ENCODE results near the gene RUNX2. TPM values are rescaled to one million over a fixed set of nuclear protein-coding genes. Genes with fewer than 3 reads are reported as not detected.

Gene RUNX2
- total RNA-seq, 4 donors from 2014 or later, result 1.00 to 8.1 (median 3.6) TPM

DNA sequence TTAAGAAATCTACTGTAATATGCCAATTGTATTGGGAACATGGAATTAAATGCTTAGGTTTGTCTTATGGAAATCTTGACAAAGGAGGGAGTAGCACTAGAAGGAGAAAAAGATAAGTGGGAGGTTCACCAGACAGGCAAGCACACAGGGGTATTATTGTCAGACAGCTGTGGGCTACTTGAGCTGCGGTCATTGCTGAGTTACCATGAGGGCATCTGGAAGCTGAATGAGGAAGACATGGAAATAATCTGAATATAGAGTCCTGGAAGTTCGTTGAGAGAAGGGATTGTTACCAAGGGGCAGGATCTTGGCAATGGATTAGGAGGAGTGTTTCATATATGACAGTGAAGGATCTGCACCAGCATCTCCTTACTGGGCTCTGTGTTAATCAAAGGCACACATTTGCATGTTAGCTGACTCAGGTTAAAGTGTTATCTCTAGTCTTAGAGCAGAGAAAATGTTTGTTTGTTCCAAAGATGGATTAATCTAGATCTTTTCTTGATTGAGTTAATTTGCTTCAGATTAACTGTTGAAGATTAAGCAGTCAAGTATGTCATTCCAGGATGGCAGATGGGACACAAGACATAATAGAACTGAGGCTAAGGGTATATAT is 102.6 kb downstream of the RUNX2 start:
- in situ Hi-C loops (cut with MboI; ENCODE audit: low pct_ligation_motif_present in 1 of 4, low pct_unique_long_range_greater_than_20kb in 1 of 4, low sequenced_read_pairs in 3 of 4) (loop anchor here in 2 of 4 donors (25.0 kb wide), 1 partner anchor 282 kb away; no protein-coding TSS in a partner anchor), intact Hi-C loops (cut with DNase I; ENCODE audit: low total_unique reads) (no loop called here)
- DNase-seq, result no peak
- Histone ChIP-seq H3K4me1 (peaks cover 0 to 21% (median 3%) of the 10 kb centered on the region in 4 donors), H3K27ac (peak overlapping the region in 1 of 4 donors; percentile 37), H3K9me3 (no peaks in the 10 kb centered on the region), H3K27me3 (no peaks in the 10 kb centered on the region), H3K4me3 (no peak overlapping the region), H3K36me3 (no peaks in the 10 kb centered on the region)
- 57 to 60% methylated on average over 1 to 2 of the region's 2 CpGs for WGBS, 2 donors (ENCODE audit: low coverage in 1 of 2)
- TF ChIP-seq, protein P1, sequence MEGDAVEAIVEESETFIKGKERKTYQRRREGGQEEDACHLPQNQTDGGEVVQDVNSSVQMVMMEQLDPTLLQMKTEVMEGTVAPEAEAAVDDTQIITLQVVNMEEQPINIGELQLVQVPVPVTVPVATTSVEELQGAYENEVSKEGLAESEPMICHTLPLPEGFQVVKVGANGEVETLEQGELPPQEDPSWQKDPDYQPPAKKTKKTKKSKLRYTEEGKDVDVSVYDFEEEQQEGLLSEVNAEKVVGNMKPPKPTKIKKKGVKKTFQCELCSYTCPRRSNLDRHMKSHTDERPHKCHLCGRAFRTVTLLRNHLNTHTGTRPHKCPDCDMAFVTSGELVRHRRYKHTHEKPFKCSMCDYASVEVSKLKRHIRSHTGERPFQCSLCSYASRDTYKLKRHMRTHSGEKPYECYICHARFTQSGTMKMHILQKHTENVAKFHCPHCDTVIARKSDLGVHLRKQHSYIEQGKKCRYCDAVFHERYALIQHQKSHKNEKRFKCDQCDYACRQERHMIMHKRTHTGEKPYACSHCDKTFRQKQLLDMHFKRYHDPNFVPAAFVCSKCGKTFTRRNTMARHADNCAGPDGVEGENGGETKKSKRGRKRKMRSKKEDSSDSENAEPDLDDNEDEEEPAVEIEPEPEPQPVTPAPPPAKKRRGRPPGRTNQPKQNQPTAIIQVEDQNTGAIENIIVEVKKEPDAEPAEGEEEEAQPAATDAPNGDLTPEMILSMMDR (IDR thresholded peaks at IDR 0.05), result no peak
- TF ChIP-seq POLR2A (IDR thresholded peaks at IDR 0.05) (no peak), POLR2AphosphoS5 (IDR thresholded peaks at IDR 0.05) (no peak), EP300 (IDR thresholded peaks at IDR 0.05; ENCODE audit: low read depth) (no peak)

DNA sequence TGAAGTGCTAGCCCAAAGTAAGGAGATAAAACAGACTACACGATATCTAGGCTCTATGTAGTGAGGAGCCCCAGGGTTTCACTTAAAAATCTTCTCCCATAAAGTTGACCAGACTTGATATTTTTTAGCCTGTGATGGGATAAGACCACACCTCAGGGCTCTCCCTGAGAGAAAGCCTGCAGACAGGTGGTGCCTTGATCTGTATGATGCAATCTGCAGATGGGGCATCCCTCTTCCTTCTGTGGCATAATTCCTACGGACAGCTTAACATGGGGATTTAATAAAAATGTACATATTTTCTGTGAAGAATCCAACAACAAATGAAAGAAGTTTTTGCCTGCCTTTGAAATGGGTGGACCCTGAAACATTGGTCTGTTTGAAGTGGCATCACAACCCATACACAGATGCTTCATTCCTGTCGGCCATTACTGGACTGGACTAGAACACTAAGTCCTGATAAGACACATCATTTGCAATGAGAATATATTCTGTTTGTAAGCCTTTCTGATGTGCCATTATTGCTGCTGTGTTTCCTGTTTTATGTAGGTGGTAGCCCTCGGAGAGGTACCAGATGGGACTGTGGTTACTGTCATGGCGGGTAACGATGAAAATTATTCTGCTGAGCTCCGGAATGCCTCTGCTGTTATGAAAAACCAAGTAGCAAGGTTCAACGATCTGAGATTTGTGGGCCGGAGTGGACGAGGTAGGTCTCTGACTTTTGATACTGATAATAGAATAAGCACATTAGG is 103.4 kb downstream of the RUNX2 start:
- in situ Hi-C loops (cut with MboI; ENCODE audit: low pct_ligation_motif_present in 1 of 4, low pct_unique_long_range_greater_than_20kb in 1 of 4, low sequenced_read_pairs in 3 of 4), result loop anchor here in 2 of 4 donors (25.0 kb wide), 1 partner anchor 281 kb away; no protein-coding TSS in a partner anchor
- 58 to 69% methylated on average over 7 to 10 of the region's 10 CpGs for WGBS, 2 donors (ENCODE audit: low coverage in 1 of 2)
- intact Hi-C loops (cut with DNase I; ENCODE audit: low total_unique reads), result no loop called here
- no peak for TF ChIP-seq POLR2AphosphoS5 (IDR thresholded peaks at IDR 0.05)
- H3K27ac ChIP-seq, result peak overlapping the region in 1 of 4 donors; percentile 37
- H3K36me3 ChIP-seq, result no peaks in the 10 kb centered on the region
- H3K4me1 ChIP-seq, result peaks cover 0 to 25% (median 3%) of the 10 kb centered on the region in 4 donors
- H3K9me3 ChIP-seq, result no peaks in the 10 kb centered on the region
- DNase-seq, result no peak
- no peak overlapping the region for H3K4me3 ChIP-seq
- no peaks in the 10 kb centered on the region for H3K27me3 ChIP-seq

DNA sequence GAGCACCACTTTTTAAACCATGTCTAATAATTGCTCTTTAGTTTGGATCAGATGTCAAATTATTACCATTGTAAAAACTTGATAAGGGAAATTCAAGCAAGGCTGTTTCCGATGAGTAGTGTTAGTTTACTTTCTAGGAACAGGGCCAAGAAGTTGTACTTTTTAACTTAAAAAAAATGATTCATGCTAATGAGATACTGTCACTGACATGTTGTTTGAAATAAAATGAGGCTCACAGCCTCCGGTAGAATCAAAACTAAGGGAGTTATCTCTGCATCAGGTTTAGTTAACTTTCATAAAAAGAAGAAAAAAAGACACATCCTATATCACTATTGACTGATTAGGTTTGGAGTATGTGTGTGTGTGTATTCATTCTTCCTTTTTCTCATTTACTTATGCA is 104.8 kb downstream of the RUNX2 start:
- H3K27ac ChIP-seq, result no peak overlapping the region
- no peaks in the 10 kb centered on the region for H3K9me3 ChIP-seq
- no peak for DNase-seq
- no peaks in the 10 kb centered on the region for H3K36me3 ChIP-seq
- TF ChIP-seq POLR2AphosphoS5 (IDR thresholded peaks at IDR 0.05) (no peak), EP300 (IDR thresholded peaks at IDR 0.05; ENCODE audit: low read depth) (no peak), POLR2A (IDR thresholded peaks at IDR 0.05) (no peak)
- TF ChIP-seq, protein P1 (IDR thresholded peaks at IDR 0.05), result no peak
- in situ Hi-C loops (cut with MboI; ENCODE audit: low pct_ligation_motif_present in 1 of 4, low pct_unique_long_range_greater_than_20kb in 1 of 4, low sequenced_read_pairs in 3 of 4) (loop anchor here in 2 of 4 donors (25.0 kb wide), 1 partner anchor 279 kb away; no protein-coding TSS in a partner anchor), intact Hi-C loops (cut with DNase I; ENCODE audit: low total_unique reads) (no loop called here)
- no peaks in the 10 kb centered on the region for H3K27me3 ChIP-seq
- peaks cover 0 to 40% (median 7%) of the 10 kb centered on the region in 4 donors for H3K4me1 ChIP-seq
- H3K4me3 ChIP-seq, result no peak overlapping the region
- WGBS, 2 donors (ENCODE audit: low coverage in 1 of 2), result 4 to 17% methylated on average over 2 of the region's 2 CpGs

DNA sequence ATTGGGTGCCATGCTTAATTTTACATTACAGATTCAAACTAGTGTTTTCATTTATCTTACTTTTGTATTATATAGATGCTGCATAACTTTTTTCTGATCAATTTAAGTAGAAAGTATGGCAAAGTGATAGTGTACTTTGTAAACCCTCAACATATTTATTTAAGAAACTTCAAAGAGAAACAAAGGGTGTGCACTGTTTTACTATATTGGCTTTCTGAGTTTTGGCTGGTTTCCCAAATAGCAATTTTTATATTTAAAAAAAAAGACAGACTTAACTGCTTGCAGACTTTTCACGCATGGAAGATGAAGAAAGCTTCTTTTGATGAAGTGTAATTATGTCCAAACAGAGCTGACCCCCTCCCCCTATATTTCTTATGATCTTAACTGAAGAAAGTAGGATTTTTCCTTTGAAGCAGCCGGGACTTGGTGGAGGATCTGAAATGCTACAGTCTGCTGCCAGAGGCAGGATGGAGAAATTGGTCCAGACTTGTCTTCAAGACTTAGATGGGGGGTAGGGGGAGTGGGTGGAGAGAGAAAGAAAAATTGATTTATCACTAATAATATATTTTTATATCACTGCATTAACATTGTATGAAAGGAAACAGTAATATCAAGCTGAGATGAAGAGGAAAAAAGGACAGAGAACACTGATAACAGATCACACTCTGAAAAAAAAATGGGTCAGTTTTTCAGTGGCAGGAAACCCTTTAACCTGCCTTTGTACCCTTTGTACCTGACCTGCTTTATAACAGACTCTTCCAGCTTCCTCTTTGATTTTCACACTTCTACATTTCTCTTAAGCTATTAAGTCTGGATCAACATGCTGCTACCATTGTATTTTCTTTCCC is 105.6 kb downstream of the RUNX2 start:
- no peak overlapping the region for H3K4me3 ChIP-seq
- intact Hi-C loops (cut with DNase I; ENCODE audit: low total_unique reads) (no loop called here), in situ Hi-C loops (cut with MboI; ENCODE audit: low pct_ligation_motif_present in 1 of 4, low pct_unique_long_range_greater_than_20kb in 1 of 4, low sequenced_read_pairs in 3 of 4) (loop anchor here in 2 of 4 donors (25.0 kb wide), 1 partner anchor 279 kb away; no protein-coding TSS in a partner anchor)
- H3K27me3 ChIP-seq, result no peaks in the 10 kb centered on the region
- H3K27ac ChIP-seq, result peak overlapping the region in 2 of 4 donors; percentile 16 to 32
- no peaks in the 10 kb centered on the region for H3K36me3 ChIP-seq
- WGBS, 2 donors (ENCODE audit: low coverage in 1 of 2), result 47 to 58% methylated on average over 2 of the region's 2 CpGs
- no peaks in the 10 kb centered on the region for H3K9me3 ChIP-seq
- DNase-seq, result no peak
- peaks cover 0 to 46% (median 7%) of the 10 kb centered on the region in 4 donors for H3K4me1 ChIP-seq
- TF ChIP-seq EP300 (IDR thresholded peaks at IDR 0.05; ENCODE audit: low read depth) (no peak), POLR2A (IDR thresholded peaks at IDR 0.05) (no peak), POLR2AphosphoS5 (IDR thresholded peaks at IDR 0.05) (no peak)
- TF ChIP-seq, protein P1 (IDR thresholded peaks at IDR 0.05), result no peak
